Brain microvascular endothelial cell (primary cell): ENCODE results near the gene PCDHGA1.

Source experiments
- DNase-seq: peaks from one replicate; pipeline ENCODE4 v3.0.0-alpha.2; 2020
- H3K27ac ChIP-seq: fragments of 250-450 bp; sonication (Bioruptor Pico); 2 replicates; pipeline ENCODE4 v1.5.1; 2020; ENCODE audit warnings: mild to moderate bottlenecking, moderate library complexity
- H3K27me3 ChIP-seq: fragments of 250-450 bp; sonication (Bioruptor Pico); replicated peaks from 2 replicates; pipeline ENCODE4 v1.5.1; 2020; ENCODE audit warnings: mild to moderate bottlenecking
- H3K36me3 ChIP-seq: fragments of 250-450 bp; sonication (Bioruptor Pico); replicated peaks from 2 replicates; pipeline ENCODE4 v1.5.1; 2020; ENCODE audit warnings: mild to moderate bottlenecking
- H3K4me3 ChIP-seq: 2 replicates; pipeline ENCODE4 v1.5.1; 2011; ENCODE audit warnings: low read depth, mild to moderate bottlenecking, control low read depth, low read length, moderate library complexity
- CTCF ChIP-seq: IDR thresholded peaks from 2 replicates; pipeline ENCODE4 v1.5.1; 2011; ENCODE audit warnings: low read depth, mild to moderate bottlenecking, moderate library complexity, low read length, control low read depth, inconsistent platforms; ENCODE audit errors: missing control alignments
- in situ Hi-C: cut with HindIII; loops from 2 replicates; pipeline ENCODE4 v1.10.0; 2017; ENCODE audit warnings: low sequenced_read_pairs, low pct_ligation_motif_present

Gene PCDHGA1

GRCh38 chr5:141494761-141495452 is 164.6 kb downstream of the PCDHGA1 start:
- DNase-seq = no peak
- in situ Hi-C loops = no loop called here
- Histone ChIP-seq H3K4me3 (peak overlapping the region; percentile 32), H3K36me3 (peaks cover 6% of the 10 kb centered on the region), H3K27ac (peak overlapping the region; percentile 25), H3K27me3 (no peaks in the 10 kb centered on the region)
- no peak for TF ChIP-seq CTCF

GRCh38 chr5:141495453-141495811 is 165.1 kb downstream of the PCDHGA1 start:
- TF ChIP-seq CTCF = no peak
- in situ Hi-C loops = no loop called here
- H3K27me3 ChIP-seq = no peaks in the 10 kb centered on the region
- H3K27ac ChIP-seq = no peak overlapping the region
- no peak overlapping the region for H3K4me3 ChIP-seq
- DNase-seq = no peak
- peaks cover 6% of the 10 kb centered on the region for H3K36me3 ChIP-seq

GRCh38 chr5:141496038-141496437 is 165.7 kb downstream of the PCDHGA1 start:
- Histone ChIP-seq H3K27ac (peak overlapping the region; percentile 18), H3K36me3 (peaks cover 6% of the 10 kb centered on the region), H3K27me3 (no peaks in the 10 kb centered on the region), H3K4me3 (no peak overlapping the region)
- DNase-seq = peak; percentile 72
- in situ Hi-C loops = no loop called here
- no peak for TF ChIP-seq CTCF

- no peak overlapping the region for H3K27ac ChIP-seq
- no peak for DNase-seq
- no peaks in the 10 kb centered on the region for H3K27me3 ChIP-seq
- peaks cover 6% of the 10 kb centered on the region for H3K36me3 ChIP-seq
- in situ Hi-C loops = loop anchor here (25.0 kb wide), 1 partner anchor 89 kb away; the partner anchor contains the start of genes PCDHGA10, PCDHGA11, PCDHGA9 and PCDHGB6
- no peak for TF ChIP-seq CTCF
- no peak overlapping the region for H3K4me3 ChIP-seq
Measured at GRCh38 chr5:141501761-141502160, 171.4 kb downstream of the PCDHGA1 start.

- no peak for DNase-seq
- in situ Hi-C loops = loop anchor here (25.0 kb wide), 1 partner anchor 91 kb away; the partner anchor contains the start of genes PCDHGA10, PCDHGA11, PCDHGA9 and PCDHGB6
- no peak overlapping the region for H3K27ac ChIP-seq
- H3K27me3 ChIP-seq = no peaks in the 10 kb centered on the region
- no peak overlapping the region for H3K4me3 ChIP-seq
- no peak for TF ChIP-seq CTCF
- H3K36me3 ChIP-seq = no peaks in the 10 kb centered on the region
Measured at GRCh38 chr5:141503681-141504080, 173.4 kb downstream of the PCDHGA1 start.

GRCh38 chr5:141504216-141504615 is 173.9 kb downstream of the PCDHGA1 start:
- DNase-seq = no peak
- in situ Hi-C loops = loop anchor here (25.0 kb wide), 1 partner anchor 92 kb away; the partner anchor contains the start of genes PCDHGA10, PCDHGA11, PCDHGA9 and PCDHGB6
- H3K27ac ChIP-seq = no peak overlapping the region
- no peaks in the 10 kb centered on the region for H3K36me3 ChIP-seq
- no peak for TF ChIP-seq CTCF
- no peaks in the 10 kb centered on the region for H3K27me3 ChIP-seq
- H3K4me3 ChIP-seq = no peak overlapping the region
